ENCODE measurements around the gene CBX8. TPM values are rescaled to one million over a fixed set of nuclear protein-coding genes. Genes with fewer than 3 reads are reported as not detected.
A peak's percentile ranks its signal among the peaks of the same experiment; 100 is the strongest.

CBX8 gene
- total RNA-seq, 1 donor from 2014 or later = 7.5 TPM

DNA sequence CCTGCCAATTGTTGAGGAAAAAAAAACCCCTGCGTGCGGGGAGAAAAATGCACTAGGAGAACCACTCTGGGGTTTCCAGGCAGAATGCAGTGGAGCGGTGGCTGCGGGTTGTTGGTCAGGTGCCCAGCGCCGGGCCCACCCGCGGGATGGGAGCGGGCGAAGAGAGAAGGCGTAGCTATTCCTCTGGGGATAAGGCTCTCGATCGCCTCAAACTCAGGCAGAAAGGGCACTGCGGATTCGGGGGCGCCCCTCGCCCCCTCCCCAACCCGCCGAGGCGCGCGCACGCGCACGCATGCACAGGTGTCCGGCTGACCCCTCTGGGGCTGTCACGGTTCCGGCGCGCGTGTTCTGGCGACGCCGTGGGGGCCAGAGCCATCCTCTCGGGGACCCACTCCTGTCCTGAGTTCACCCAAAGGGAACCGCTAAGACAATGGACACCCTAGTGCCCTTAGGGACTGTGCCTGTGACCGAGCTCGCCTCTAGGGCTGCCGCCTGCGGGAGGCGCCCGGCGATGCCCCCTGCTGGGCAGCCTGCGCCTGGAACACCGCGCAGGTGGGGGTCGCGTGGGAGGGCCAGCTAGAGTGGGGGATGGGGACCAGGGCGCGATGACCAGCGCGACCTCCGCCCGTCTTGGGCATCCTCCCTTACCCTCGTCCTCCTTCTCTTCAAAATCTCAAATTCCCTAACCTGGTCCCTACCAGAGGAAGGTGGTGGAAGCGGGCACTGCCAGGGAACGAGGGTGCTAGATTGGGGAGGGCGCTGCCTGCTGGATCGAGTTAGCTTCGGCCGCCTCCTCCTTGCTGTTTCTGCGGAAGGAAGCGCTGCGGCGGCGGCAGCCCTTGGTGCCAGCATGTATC, 14.4 kb upstream of the CBX8 start:
- Histone ChIP-seq H3K9me3 (replicated peaks) (no peaks in the 10 kb centered on the region), H3K27ac (replicated peaks) (no peak overlapping the region), H3K36me3 (no peaks in the 10 kb centered on the region), H3K4me3 (peak overlapping the region; percentile 59), H3K27me3 (ENCODE audit: low read depth) (peaks cover 99% of the 10 kb centered on the region), H3K4me1 (peaks cover 56% of the 10 kb centered on the region)
- no peak for DNase-seq
- TF ChIP-seq, protein P1, sequence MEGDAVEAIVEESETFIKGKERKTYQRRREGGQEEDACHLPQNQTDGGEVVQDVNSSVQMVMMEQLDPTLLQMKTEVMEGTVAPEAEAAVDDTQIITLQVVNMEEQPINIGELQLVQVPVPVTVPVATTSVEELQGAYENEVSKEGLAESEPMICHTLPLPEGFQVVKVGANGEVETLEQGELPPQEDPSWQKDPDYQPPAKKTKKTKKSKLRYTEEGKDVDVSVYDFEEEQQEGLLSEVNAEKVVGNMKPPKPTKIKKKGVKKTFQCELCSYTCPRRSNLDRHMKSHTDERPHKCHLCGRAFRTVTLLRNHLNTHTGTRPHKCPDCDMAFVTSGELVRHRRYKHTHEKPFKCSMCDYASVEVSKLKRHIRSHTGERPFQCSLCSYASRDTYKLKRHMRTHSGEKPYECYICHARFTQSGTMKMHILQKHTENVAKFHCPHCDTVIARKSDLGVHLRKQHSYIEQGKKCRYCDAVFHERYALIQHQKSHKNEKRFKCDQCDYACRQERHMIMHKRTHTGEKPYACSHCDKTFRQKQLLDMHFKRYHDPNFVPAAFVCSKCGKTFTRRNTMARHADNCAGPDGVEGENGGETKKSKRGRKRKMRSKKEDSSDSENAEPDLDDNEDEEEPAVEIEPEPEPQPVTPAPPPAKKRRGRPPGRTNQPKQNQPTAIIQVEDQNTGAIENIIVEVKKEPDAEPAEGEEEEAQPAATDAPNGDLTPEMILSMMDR (IDR thresholded peaks at IDR 0.05; ENCODE audit: borderline replicate concordance) = peak; percentile 75
- intact Hi-C loops (cut with micrococcal nuclease) = no loop called here

DNA sequence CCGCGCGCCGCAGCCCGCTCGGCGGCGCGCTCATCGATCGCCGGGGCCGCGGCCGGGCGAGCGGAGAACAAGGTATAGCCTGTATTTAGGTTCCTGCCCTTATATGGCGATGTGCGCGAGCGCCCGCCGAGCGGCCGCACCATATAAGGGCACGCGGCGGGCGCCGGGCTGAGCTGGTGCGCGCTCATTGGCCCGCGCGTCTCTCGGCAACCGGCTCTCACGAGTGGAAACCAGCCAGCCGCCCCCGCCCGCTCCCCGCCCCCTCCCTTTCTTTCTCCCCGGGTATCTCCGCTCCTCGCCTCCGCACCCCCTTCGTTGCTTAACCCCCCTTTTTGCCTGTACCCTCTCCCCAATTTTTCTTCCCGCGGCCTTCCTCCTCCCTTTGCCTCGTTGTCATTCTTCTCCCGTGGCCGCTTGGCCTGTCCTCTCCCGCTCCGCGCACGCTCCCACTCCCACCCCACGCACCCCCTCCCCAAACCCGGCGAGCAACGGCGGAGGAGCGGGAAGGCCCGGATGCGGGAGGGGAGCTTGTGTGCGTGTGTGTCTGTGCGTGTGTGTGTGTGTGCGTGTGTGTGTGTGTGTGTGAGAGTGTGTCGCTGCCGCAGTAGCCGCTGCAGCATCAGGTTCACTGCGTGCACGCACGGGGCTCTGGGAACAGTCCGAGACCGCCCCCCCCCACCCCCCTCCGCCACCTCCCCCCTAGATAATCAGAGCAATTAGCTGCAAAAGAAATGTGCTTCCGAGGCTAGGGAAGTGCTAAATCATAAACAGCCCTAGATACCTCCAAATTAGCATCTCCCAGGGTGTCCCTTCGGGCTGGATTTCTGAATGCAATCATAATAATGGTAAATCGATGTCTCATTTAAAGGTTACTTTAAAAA, 13.5 kb upstream of the CBX8 start:
- no peaks in the 10 kb centered on the region for H3K36me3 ChIP-seq
- intact Hi-C loops (cut with micrococcal nuclease) = no loop called here
- peaks cover 54% of the 10 kb centered on the region for H3K4me1 ChIP-seq
- peak overlapping the region; percentile 59 for H3K4me3 ChIP-seq
- H3K9me3 ChIP-seq (replicated peaks) = no peaks in the 10 kb centered on the region
- TF ChIP-seq, protein P1 (IDR thresholded peaks at IDR 0.05; ENCODE audit: borderline replicate concordance) = no peak
- H3K27me3 ChIP-seq (ENCODE audit: low read depth) = peaks cover 99% of the 10 kb centered on the region
- H3K27ac ChIP-seq (replicated peaks) = no peak overlapping the region
- peak; percentile 71 for DNase-seq

DNA sequence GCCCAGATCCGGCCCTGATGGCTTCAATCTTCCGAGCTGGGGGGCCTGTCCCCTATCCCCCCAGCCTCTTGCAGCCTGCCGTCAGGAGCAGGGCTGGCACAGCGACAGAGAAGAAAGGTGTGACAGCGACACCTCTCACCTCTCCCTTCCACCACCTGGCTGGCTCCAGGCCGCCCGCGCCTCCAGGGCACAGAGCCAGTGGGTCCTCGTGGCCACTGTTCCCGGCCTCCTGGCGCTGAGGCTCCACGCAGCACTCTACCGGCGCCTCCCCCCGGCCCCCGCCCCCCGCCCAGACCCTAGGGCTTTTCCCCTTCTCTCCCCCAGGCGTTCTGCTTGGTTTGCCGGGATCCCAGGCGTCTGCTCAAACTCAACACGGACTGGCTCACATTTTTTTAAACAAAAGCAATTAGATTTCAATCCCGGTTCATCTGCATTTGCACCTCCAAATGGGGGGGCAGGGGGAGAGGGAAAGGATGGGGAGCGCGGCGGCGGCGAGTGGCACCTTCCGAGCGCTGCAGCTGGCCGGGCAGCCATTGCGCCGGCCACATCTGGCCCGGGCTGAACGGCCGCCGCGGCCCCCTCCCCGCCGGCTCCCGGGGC, 12.8 kb upstream of the CBX8 start:
- TF ChIP-seq, protein P1 (IDR thresholded peaks at IDR 0.05; ENCODE audit: borderline replicate concordance) = no peak
- Histone ChIP-seq H3K4me3 (peak overlapping the region; percentile 59), H3K27me3 (ENCODE audit: low read depth) (peaks cover 99% of the 10 kb centered on the region), H3K9me3 (replicated peaks) (no peaks in the 10 kb centered on the region), H3K36me3 (no peaks in the 10 kb centered on the region), H3K27ac (replicated peaks) (no peak overlapping the region), H3K4me1 (peaks cover 46% of the 10 kb centered on the region)
- intact Hi-C loops (cut with micrococcal nuclease) = no loop called here
- DNase-seq = no peak

DNA sequence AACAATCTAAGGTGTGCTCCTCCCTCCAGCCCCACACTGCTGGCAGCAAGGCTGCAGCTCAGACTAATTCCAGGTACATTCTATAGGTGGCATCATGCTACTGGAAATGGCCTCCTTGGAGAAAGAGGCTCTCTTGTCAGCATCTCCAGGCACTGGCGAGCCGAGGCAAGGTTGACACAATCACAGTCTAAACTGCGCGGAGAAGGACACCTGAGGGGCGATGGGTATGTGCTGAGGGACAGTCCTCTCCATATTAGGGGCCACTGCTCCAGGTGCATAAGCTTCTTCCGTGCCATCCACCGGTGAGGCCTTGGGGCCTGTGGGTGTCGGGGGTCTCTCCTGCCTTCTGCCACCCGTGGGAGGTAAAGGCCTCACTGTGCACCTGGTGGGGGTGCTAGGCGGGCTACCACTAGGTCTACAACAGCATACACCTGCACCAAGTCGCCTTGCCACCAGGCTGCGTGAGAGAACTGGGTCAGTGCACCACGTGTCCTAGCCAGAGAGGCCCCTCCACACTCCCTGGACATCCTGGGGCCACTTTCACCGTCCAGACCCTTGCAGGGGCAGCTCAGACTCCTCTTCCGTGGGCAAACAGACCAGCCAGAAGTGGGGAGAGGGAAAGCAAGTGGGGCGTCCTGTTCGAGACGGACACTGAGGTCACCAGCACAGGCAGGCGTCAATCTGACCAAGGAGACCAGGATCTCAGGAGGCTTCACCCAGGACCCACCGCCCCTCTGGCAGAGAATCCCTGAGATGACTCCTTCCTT, 12.1 kb upstream of the CBX8 start:
- no peak overlapping the region for H3K27ac ChIP-seq (replicated peaks)
- TF ChIP-seq, protein P1 (IDR thresholded peaks at IDR 0.05; ENCODE audit: borderline replicate concordance) = peak; percentile 50
- H3K36me3 ChIP-seq = no peaks in the 10 kb centered on the region
- DNase-seq = no peak
- peaks cover 99% of the 10 kb centered on the region for H3K27me3 ChIP-seq (ENCODE audit: low read depth)
- peaks cover 44% of the 10 kb centered on the region for H3K4me1 ChIP-seq
- H3K9me3 ChIP-seq (replicated peaks) = no peaks in the 10 kb centered on the region
- no peak overlapping the region for H3K4me3 ChIP-seq
- intact Hi-C loops (cut with micrococcal nuclease) = no loop called here

Data from left ventricle myocardium inferior (tissue), 1 donor.